NCI-H146 (cell line): ENCODE measurements around the gene FAM227B.
"Not testable (repeated sequence)": the region's sequence is repeated elsewhere in the genome, so short reads cannot be mapped to it uniquely, and the experiment has no call there.

Experiments used
- DNase-seq: peaks from one replicate; lab custom pipeline; 2025; lab: John Stamatoyannopoulos, UW

Gene FAM227B

DNA sequence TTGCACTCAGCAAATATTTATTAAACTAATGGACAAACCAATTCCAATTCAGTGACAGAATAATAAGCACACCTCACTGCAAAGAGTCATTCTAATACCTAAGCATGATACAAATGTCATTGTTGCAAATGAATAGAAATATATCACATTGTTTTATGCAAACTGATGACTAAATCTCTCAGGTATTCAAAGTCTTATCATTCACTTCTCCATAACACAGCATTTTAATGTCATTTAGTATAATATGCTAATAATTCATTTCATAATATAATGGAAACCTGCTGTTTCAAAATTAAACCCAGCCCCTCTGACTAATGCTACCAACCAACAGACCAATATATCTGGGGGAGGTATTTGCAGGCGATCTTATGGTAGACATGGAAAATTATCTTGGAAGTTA, 125.8 kb downstream of the FAM227B start:
- DNase-seq: no peak

- DNase-seq: no peak
Measured at GRCh38 chr15:49492830-49493229, 127.8 kb downstream of the FAM227B start.

DNA sequence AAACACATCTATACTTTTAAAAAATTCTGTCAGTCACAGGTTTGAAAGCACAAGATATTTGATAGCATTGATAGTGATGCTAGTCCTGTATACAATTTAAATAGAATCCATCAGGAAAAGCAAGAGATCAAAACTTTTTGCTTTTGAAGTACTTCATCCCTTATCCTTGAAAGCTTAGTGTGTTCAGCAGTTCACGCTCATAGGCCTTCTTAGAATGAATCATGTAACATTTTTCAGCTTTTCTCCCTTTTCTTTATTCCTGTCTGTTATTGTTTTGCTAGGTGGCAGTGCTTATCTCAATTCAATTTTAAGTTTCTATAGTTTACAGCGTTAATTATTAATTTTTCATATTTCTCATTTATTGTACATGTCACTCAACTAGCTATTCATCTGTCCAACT, 128.5 kb downstream of the FAM227B start:
- no peak for DNase-seq

DNA sequence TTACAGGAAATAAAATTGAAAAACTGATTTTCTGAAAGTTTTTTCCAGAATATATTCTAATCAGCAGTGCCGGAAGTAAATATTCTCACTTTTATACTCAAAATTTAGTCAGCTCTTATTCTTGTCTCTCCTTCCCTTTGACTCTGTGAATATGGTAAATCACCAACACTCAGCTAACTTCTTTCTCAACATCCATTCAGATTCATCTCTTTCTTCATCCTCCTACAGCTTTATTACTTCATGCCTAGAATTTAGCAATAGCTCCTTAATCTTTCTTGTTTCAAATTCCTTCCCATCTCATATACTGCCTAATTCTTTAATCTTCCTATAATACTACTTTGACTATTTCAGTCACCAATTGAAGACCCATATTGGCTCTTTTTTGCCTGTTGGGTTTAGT, 129.7 kb downstream of the FAM227B start:
- no peak for DNase-seq

DNA sequence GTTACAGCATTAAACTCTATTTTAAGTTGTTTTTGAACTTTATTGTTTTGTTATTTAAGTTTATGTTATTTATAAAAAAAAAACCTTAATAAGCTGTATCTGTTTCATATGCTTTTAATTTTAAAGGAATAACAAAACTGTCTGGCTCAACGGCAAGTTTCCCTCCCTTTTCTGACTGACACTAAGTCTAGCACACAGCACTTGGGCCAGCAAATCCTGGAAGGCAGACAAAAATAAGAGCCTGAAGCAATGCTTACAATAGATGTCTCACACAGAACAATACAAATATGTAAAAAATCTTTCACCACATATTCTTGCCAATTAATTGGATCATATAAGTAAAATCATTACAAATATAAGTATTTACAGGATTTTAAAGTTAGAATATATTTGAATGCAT, 135.2 kb downstream of the FAM227B start:
- DNase-seq: not testable (repeated sequence)

- DNase-seq: not testable (repeated sequence)
Measured at GRCh38 chr15:49478982-49479381, 141.6 kb downstream of the FAM227B start.

DNA sequence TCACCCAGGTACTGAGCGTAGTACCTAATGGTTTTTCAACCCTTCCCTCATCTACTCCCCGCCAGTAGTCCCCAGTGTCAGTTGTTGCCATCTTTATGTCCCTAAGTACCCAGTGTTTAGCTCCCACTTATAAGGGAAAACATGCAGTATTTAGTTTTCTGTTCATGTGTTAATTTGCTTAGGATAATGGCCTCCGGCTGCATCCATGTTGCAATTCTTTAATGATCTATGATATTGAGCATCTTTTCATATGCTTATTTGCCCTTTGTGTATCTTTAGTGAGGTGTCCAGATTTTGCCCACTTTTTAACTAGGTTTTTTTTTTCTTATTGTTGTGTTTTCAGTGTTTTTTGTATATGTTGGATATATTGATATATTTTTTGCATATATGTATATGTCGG, 142.6 kb downstream of the FAM227B start:
- not testable (repeated sequence) for DNase-seq

GRCh38 chr15:49473031-49473430, 147.6 kb downstream of the FAM227B start:
- no peak for DNase-seq

GRCh38 chr15:49472338-49472737, 148.3 kb downstream of the FAM227B start:
- DNase-seq: no peak

DNA sequence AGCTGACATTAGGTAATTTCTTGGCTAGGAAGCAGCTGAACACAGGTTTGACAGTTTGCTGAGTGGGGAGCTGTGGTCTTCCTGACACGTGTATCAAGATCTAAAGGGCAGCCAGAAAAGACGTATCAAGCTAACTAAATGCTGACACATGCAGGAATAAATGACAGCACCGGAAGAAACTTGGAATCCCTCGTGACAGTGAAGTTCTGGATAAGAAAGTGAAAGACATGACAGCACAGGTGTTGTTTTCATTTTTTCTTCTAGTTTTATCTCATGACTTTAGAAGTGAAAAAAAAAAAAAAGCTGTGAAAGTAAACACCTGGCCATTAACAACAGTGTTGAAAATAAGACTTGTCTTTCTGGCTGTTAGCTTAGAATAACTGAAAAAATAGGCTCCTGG, 148.9 kb downstream of the FAM227B start:
- DNase-seq: no peak

DNA sequence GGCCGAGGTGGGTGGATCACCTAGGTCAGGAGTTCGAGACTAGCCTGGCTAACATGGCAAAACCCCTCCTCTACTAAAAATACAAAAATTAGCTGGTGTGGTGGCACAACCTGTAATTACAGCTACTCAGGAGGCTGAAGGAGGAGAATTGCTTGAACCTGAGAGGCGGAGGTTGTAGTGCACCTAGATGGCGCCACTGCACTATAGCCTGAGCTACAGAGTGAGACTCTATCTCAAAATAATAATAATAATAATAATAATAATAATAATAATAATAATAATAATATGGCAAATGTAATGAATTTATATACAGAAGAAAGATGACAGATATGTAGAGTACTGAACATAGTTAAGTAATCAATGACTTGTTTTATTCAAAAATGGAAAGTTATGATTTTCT, 149.4 kb downstream of the FAM227B start:
- not testable (repeated sequence) for DNase-seq

DNA sequence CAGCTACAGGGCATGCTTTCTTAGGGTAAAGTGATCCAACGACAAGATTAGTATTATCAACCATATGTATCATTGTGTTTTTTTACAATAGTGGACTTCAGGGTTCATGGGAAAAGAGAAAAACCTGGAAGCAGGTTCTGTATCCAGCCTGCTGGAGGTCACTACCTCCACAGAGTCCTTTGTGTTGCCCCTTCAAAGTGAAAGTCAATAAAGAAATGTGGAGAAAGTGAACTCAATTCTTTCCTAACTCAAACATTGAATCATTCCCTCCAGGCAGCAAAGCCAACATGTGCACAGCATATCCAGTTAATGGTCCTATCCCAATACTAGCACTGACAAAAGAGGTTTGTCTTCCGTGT, 152.2 kb downstream of the FAM227B start:
- no peak for DNase-seq

DNA sequence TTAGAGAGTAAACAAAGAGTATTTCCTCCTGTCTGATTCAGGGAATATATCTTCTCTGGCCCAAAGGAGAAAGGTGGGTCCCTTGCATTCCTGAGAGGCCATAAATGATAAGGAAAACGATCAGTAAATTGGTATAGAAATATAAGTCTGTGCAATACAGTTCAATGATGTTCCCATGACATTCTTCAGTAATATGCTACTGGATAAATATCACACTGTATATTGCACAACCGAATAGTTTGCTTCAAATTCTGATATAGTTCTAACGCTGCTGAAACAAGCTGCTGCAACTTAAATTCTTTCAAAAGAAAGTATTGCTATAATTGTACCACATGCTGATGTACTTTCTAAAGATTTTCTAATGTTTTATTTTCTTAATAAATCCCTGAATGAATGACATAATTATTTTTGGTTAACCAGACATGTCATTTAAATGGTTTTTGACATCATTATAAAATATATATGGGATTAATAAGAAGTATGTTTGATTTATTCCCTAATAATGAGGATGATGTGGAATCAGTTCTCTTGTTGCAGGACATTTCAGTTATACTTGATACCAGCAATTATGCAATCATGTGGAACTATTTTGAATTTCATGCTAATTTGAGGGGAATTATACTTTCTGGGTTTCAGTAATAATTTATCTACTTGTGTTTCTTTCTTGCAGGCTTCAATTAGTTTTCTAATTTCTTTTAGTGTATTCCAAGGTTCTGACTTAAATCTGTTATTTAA, 152.7 kb downstream of the FAM227B start:
- DNase-seq: no peak

DNA sequence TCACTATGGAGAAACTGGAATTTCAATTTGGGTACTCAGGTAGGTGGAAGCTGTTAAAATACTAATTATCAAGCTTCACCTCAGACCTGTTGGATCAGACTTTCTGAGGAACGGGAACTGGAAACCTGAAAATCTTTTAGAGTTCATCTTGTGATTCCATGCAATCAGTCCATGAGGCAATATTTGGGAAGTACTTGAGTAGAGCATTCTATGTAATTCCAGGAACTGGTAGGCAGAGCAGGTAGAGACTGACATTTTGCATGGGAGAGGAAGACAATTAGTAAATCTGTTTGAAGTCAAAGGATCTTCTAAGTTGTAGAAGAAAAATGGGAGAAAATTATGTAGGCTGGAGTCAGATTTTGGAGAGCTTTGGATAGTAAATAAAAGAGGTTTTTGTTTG, 154.5 kb downstream of the FAM227B start:
- DNase-seq: no peak

DNA sequence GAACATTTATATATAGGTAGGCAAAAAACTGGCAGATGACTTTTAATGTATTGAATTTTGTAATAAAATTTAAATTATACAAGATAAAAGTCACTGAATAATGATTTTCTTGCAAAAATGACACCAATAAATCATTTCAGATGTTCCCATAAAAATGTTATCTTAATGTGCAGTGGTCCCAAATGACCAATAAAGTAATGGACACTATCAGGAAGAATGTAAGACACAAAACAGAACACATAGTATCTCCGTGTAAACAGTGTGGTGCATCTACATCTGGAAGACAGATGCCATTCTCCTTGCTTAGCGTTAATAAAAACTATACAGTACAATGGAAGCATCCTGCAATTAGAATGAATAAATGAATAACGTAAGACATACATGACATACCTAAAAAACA, 156.1 kb downstream of the FAM227B start:
- DNase-seq: no peak

GRCh38 chr15:49462232-49462844, 158.3 kb downstream of the FAM227B start:
- DNase-seq: no peak

- no peak for DNase-seq
Measured at GRCh38 chr15:49460411-49460941, 160.1 kb downstream of the FAM227B start.

DNA sequence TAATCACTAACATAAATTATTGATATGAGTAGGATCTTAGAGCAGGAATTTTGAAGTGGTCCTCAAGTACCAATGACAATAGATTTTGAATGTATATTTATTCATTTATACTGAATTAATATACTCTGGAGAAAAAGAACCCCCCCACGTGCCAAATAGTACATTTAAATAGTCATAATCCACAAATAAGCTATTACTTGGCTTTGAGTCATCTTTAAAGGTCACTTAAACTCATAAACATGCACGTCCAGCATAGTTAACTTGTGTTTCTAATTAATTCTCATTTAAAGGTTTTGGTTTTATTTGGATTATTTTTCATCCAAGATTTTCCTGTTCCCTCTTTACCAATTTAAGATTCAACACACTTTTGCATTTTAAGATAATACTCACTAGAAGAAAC, 162.5 kb downstream of the FAM227B start:
- DNase-seq: no peak

DNA sequence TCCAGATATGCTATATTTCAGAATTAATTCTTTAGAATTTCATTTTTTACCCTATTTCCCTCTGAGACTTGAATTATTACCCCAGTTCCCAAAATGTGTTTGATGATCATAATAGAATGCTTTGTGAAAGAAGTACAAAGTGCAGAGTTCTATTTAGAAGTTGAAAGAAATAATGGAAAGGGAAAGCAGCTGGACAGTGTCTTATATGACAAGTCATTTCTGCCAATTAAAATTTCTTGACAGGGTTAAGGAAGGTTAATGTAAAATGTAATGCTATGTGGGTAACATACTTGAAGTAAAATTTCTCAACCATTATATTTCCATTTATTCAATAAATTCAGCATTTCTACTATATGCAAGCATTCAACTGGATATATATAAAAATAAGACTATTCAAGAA, 164.5 kb downstream of the FAM227B start:
- DNase-seq: no peak

GRCh38 chr15:49452595-49452994, 168.0 kb downstream of the FAM227B start:
- DNase-seq: no peak

GRCh38 chr15:49441816-49442215, 178.8 kb downstream of the FAM227B start:
- DNase-seq: no peak

- DNase-seq: no peak
Measured at GRCh38 chr15:49441356-49441755, 179.3 kb downstream of the FAM227B start.

- no peak for DNase-seq
Measured at GRCh38 chr15:49439678-49440395, 180.8 kb downstream of the FAM227B start.
